ENCODE results near the gene MAPK10. TPM values are rescaled to one million over a fixed set of nuclear protein-coding genes. Genes with fewer than 3 reads are reported as not detected.

The MAPK10 gene
- total and polyA plus RNA-seq, 8 donors: 1.4 to 103 (median 15.0) TPM

GRCh38 chr4:86362510-86362909, 2.7 kb upstream of the MAPK10 start:
- no peaks in the 10 kb centered on the region for H3K9me3 ChIP-seq

GRCh38 chr4:86358257-86358656, 1.6 kb downstream of the MAPK10 start:
- intact Hi-C loops (cut with DNase I; ENCODE audit: low total_unique reads): no loop called here
- Histone ChIP-seq H3K27me3 (no peaks in the 10 kb centered on the region), H3K9me3 (no peaks in the 10 kb centered on the region), H3K4me3 (no peak overlapping the region), H3K4me1 (peaks cover 0 to 21% (median 10%) of the 10 kb centered on the region in 4 donors), H3K36me3 (no peaks in the 10 kb centered on the region), H3K27ac (no peak overlapping the region)
- TF ChIP-seq POLR2A (IDR thresholded peaks at IDR 0.05) (no peak), CTCF (IDR thresholded peaks at IDR 0.05) (no peak), POLR2AphosphoS5 (IDR thresholded peaks at IDR 0.05) (no peak), EP300 (IDR thresholded peaks at IDR 0.05) (no peak)
- peak in 1 of 2 donors; percentile 24 for DNase-seq
- WGBS, 5 donors: 56 to 65% (median 64%) methylated on average over 3 of the region's 3 CpGs

More at GRCh38 chr4:86362510-86362909, 2.7 kb upstream of the MAPK10 start:
- peaks cover 0 to 21% (median 10%) of the 10 kb centered on the region in 4 donors for H3K4me1 ChIP-seq
- intact Hi-C loops (cut with DNase I; ENCODE audit: low total_unique reads): no loop called here
- TF ChIP-seq POLR2AphosphoS5 (IDR thresholded peaks at IDR 0.05) (no peak), CTCF (IDR thresholded peaks at IDR 0.05) (no peak), EP300 (IDR thresholded peaks at IDR 0.05) (no peak), POLR2A (IDR thresholded peaks at IDR 0.05) (no peak)
- H3K27me3 ChIP-seq: no peaks in the 10 kb centered on the region
- H3K27ac ChIP-seq: no peak overlapping the region
- no peak for DNase-seq
- no peak overlapping the region for H3K4me3 ChIP-seq
- no peaks in the 10 kb centered on the region for H3K36me3 ChIP-seq

- Histone ChIP-seq H3K4me1 (peaks cover 0 to 21% (median 10%) of the 10 kb centered on the region in 4 donors), H3K9me3 (no peaks in the 10 kb centered on the region), H3K4me3 (no peak overlapping the region), H3K36me3 (no peaks in the 10 kb centered on the region), H3K27ac (no peak overlapping the region), H3K27me3 (no peaks in the 10 kb centered on the region)
- 17 to 28% (median 25%) methylated on average over 1 of the region's 1 CpG for WGBS, 5 donors
- peak in 1 of 2 donors; percentile 27 for DNase-seq
- intact Hi-C loops (cut with DNase I; ENCODE audit: low total_unique reads): no loop called here
- TF ChIP-seq POLR2A (IDR thresholded peaks at IDR 0.05) (no peak), CTCF (IDR thresholded peaks at IDR 0.05) (no peak), EP300 (IDR thresholded peaks at IDR 0.05) (no peak), POLR2AphosphoS5 (IDR thresholded peaks at IDR 0.05) (no peak)
Observed at GRCh38 chr4:86357608-86358007, 2.2 kb downstream of the MAPK10 start.

- TF ChIP-seq CTCF (IDR thresholded peaks at IDR 0.05): no peak
- no peak for TF ChIP-seq EP300 (IDR thresholded peaks at IDR 0.05)
- TF ChIP-seq POLR2AphosphoS5 (IDR thresholded peaks at IDR 0.05): no peak
- no peak for TF ChIP-seq POLR2A (IDR thresholded peaks at IDR 0.05)
- WGBS, 5 donors: 71 to 85% (median 83%) methylated on average over 4 of the region's 4 CpGs
- no peak overlapping the region for H3K4me3 ChIP-seq
- H3K36me3 ChIP-seq: no peaks in the 10 kb centered on the region
- intact Hi-C loops (cut with DNase I; ENCODE audit: low total_unique reads): no loop called here
- H3K9me3 ChIP-seq: no peaks in the 10 kb centered on the region
- DNase-seq: no peak
- no peaks in the 10 kb centered on the region for H3K27me3 ChIP-seq
- no peak overlapping the region for H3K27ac ChIP-seq
- peaks cover 0 to 21% (median 10%) of the 10 kb centered on the region in 4 donors for H3K4me1 ChIP-seq
Observed at GRCh38 chr4:86356425-86357210, 3.2 kb downstream of the MAPK10 start.
